Endothelial cell of umbilical vein (primary cell): ENCODE results near the gene APOM. TPM values are rescaled to one million over a fixed set of nuclear protein-coding genes. Genes with fewer than 3 reads are reported as not detected.

Experiments
- BruUV-seq: library from RNA; stranded (reverse); fragments of 400-500 nt; replicated peaks from 2 replicates; lab custom pipeline; 2021; lab: Mats Ljungman, UMichigan
- CTCF ChIA-PET: fragments of 300-600, 350-600 bp; sonication (Branson Sonifier 250); formaldehyde crosslinking; loops from one replicate; lab custom pipeline; 2021; ENCODE audit warnings: antibody characterized with exemption, inconsistent platforms; lab: Charles Lee
- POLR2A ChIA-PET: fragments of 300-600, 350-600 bp; sonication (Branson Sonifier 250); formaldehyde crosslinking; loops from one replicate; lab custom pipeline; 2021; ENCODE audit warnings: antibody characterized with exemption, inconsistent platforms; lab: Charles Lee
- DNase-seq: peaks from one replicate; pipeline ENCODE4 v3.0.0-alpha.2; 2011; ENCODE audit warnings: low read depth, low spot score
- FAIRE-seq: peaks from 2 replicates; lab custom pipeline; 2011; peaks lifted over from hg19 to GRCh38; lab: Jason Lieb, UNC
- H2AFZ ChIP-seq: 2 replicates; pipeline ENCODE4 v1.6.0; 2012; ENCODE audit warnings: low read depth, low read length, control low read depth, inconsistent platforms
- H3K27ac ChIP-seq: 2 replicates; pipeline ENCODE4 v1.5.1; 2011; ENCODE audit warnings: low read depth, mild to moderate bottlenecking, control low read depth, low read length, moderate library complexity; ENCODE audit not compliant: insufficient read depth
- H3K27me3 ChIP-seq, 2 experiments: 2 replicates each; pipeline versions ENCODE4 v1.6.0 to v1.6.1; 2011; ENCODE audit warnings: low read length in 2 of 2, mixed read lengths in 1 of 2; ENCODE audit not compliant: control insufficient read depth in 2 of 2, insufficient read depth in 2 of 2
- H3K36me3 ChIP-seq, 2 experiments: 2 replicates in 1 of 2; 3 replicates in 1 of 2; pipeline ENCODE4 v1.5.1; 2011; ENCODE audit warnings: low read length in 2 of 2, mild to moderate bottlenecking in 1 of 2, moderate library complexity in 1 of 2; ENCODE audit not compliant: control insufficient read depth in 2 of 2, insufficient read depth in 2 of 2; ENCODE audit errors: extremely low read depth in 1 of 2
- H3K4me1 ChIP-seq: 3 replicates; pipeline ENCODE4 v1.5.1; 2011; ENCODE audit warnings: mild to moderate bottlenecking, low read length; ENCODE audit not compliant: control insufficient read depth, insufficient read depth; ENCODE audit errors: extremely low read depth
- H3K4me2 ChIP-seq: 2 replicates; pipeline ENCODE4 v1.6.1; 2011; ENCODE audit warnings: low read length, control low read depth, mixed read lengths; ENCODE audit not compliant: insufficient read depth
- H3K4me3 ChIP-seq, 3 experiments: fragments of 200-600 bp in 1 of 3; sonication (generic), shearing (Covaris generic) in 1 of 3; replicated peaks in 1 of 3; 2 replicates each; pipeline ENCODE4 v1.5.1; 2011 to 2016; ENCODE audit warnings: control low read depth in 3 of 3, low read length in 3 of 3, mild to moderate bottlenecking in 2 of 3, inconsistent platforms in 1 of 3, low read depth in 1 of 3, moderate library complexity in 1 of 3; ENCODE audit not compliant: insufficient read depth in 1 of 3
- H3K79me2 ChIP-seq: 2 replicates; pipeline ENCODE4 v1.6.0; 2012; ENCODE audit warnings: low read length, inconsistent platforms; ENCODE audit not compliant: control insufficient read depth, insufficient read depth
- H3K9ac ChIP-seq: replicated peaks from 2 replicates; pipeline ENCODE3; 2011; ENCODE audit warnings: low read length, control low read depth; ENCODE audit not compliant: insufficient read depth; ENCODE audit errors: extremely low read depth
- H3K9me1 ChIP-seq: replicated peaks from 3 replicates; pipeline ENCODE4 v1.6.0; 2011; ENCODE audit warnings: mild to moderate bottlenecking, low read length; ENCODE audit not compliant: control insufficient read depth, insufficient read depth; ENCODE audit errors: extremely low read depth
- H3K9me3 ChIP-seq: replicated peaks from 2 replicates; pipeline ENCODE4 v1.5.1; 2012; ENCODE audit warnings: low read length, inconsistent platforms; ENCODE audit not compliant: control insufficient read depth, insufficient read depth
- H4K20me1 ChIP-seq: replicated peaks from 2 replicates; pipeline ENCODE3; 2011; ENCODE audit warnings: mild to moderate bottlenecking, low read length; ENCODE audit not compliant: control insufficient read depth, insufficient read depth; ENCODE audit errors: extremely low read depth
- EZH2 ChIP-seq: IDR thresholded peaks from 2 replicates; pipeline ENCODE4 v1.6.1; 2012; ENCODE audit warnings: borderline replicate concordance, low read depth, mild to moderate bottlenecking, moderate library complexity, low read length, inconsistent platforms; ENCODE audit not compliant: severe bottlenecking
- FOS ChIP-seq: IDR thresholded peaks from 2 replicates; pipeline ENCODE4 v1.6.1; 2011; ENCODE audit warnings: mild to moderate bottlenecking, low read length, moderate library complexity, borderline replicate concordance; ENCODE audit not compliant: insufficient read depth
- GATA2 ChIP-seq: IDR thresholded peaks from 2 replicates; pipeline ENCODE4 v1.7.0; 2011; ENCODE audit warnings: low read depth, mild to moderate bottlenecking, moderate library complexity, mixed read lengths, low read length; ENCODE audit not compliant: insufficient read length, insufficient read depth
- JUN ChIP-seq: IDR thresholded peaks from 2 replicates; pipeline ENCODE4 v1.6.1; 2011; ENCODE audit warnings: borderline replicate concordance, low read depth; ENCODE audit not compliant: insufficient read length, insufficient read depth
- MYC ChIP-seq: IDR thresholded peaks from one replicate; pipeline ENCODE4 v1.6.1; 2011; ENCODE audit warnings: mild to moderate bottlenecking, low read depth, low read length
- POLR2A ChIP-seq: IDR thresholded peaks from 2 replicates; pipeline ENCODE4 v1.6.1; 2012; ENCODE audit warnings: low read depth, mild to moderate bottlenecking, control low read depth, low read length
- POLR2AphosphoS5 ChIP-seq: IDR thresholded peaks from 2 replicates; pipeline ENCODE4 v1.6.1; 2012; ENCODE audit warnings: low read depth, mild to moderate bottlenecking, control low read depth, low read length, moderate library complexity; ENCODE audit not compliant: insufficient read depth
- dilution Hi-C: fragments of 300-500 bp; cut with MboI; formaldehyde crosslinking; loops from one replicate; pipeline ENCODE4 v1.15.0; 2019; ENCODE audit warnings: low sequenced_read_pairs; ENCODE audit not compliant: extremely low pct_ligation_motif_present
- intact Hi-C: fragments of 100-400 bp; cut with micrococcal nuclease; formaldehyde crosslinking; loops from one replicate; pipeline ENCODE4 v1.10.0; 2022
- polyA plus RNA-seq, 4 experiments: library from polyadenylated mRNA; depleted of rRNA in 3 of 4; stranded (reverse) in 3 of 4; unstranded in 1 of 4; fragments of >200 nt; gene quantifications; 2 replicates each; pipeline versions ENCODE4 v1.2.1 to v1.2.3, GENCODE V29; 2011 to 2012; ENCODE audit warnings: missing spikeins in 1 of 4
- total RNA-seq: library from RNA; stranded (reverse); gene quantifications from 2 replicates; pipeline ENCODE4 v1.2.3, GENCODE V29; 2021
- TF ChIP-seq, protein P1 (sequence below), 2 donors: IDR thresholded peaks; 1 replicate in 1 of 2; 2 replicates in 1 of 2; pipeline ENCODE4 v1.5.1; 2011; ENCODE audit warnings: low read length in 2 of 2, mild to moderate bottlenecking in 2 of 2, moderate library complexity in 2 of 2, control low read depth in 1 of 2, inconsistent platforms in 1 of 2, low read depth in 1 of 2; ENCODE audit not compliant: insufficient read depth in 1 of 2; ENCODE audit errors: extremely low read depth in 1 of 2
- TF ChIP-seq, protein P2 (sequence below): IDR thresholded peaks from 2 replicates; pipeline ENCODE4 v1.6.1; 2011; ENCODE audit not compliant: insufficient read depth, insufficient read length

Gene APOM
- total and polyA plus RNA-seq, 2 donors (not counting 3 experiments of a cell fraction or from before 2014, with no cell fraction given): 2.5 TPM; not detected in 1

DNA sequence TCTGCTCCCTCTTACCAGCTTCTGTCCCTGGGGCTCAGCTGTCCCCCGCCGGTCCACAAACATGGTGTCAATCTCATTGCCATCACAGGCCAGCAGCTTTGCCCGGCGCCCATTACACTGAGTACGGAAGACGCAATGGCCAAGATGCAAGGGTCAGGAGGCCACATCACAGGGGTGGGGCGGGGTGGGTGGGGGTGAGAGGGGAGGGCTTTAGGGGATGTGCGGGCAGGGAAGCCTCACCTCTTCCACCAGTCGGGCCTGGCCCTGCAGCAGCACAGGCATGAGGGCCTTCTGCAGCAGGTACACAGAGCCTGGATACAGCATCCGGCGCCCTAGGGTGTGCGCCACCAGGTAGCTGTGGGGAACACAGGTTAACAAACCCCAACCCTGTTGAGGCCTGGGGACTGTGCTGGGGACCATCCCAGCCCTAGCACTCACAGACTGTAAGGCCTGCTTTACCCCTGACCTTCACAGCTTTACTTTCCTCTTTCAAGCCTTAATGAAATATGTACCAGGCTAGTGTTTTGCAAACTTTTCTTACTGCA is 35.9 kb downstream of the APOM start:
- POLR2A ChIA-PET: interaction anchor here (1.5 kb wide), 1 partner anchor 136 kb away, joined by 4 read pairs; the partner anchor contains the start of gene HSPA1B
- no peak overlapping the region for H2AFZ ChIP-seq
- no peaks in the 10 kb centered on the region for H3K79me2 ChIP-seq
- no peaks in the 10 kb centered on the region for H3K9me3 ChIP-seq
- H3K27me3 ChIP-seq: no peaks in the 10 kb centered on the region
- H4K20me1 ChIP-seq: no peaks in the 10 kb centered on the region
- dilution Hi-C loops (no loop called here), intact Hi-C loops (no loop called here)
- no peak overlapping the region for H3K4me2 ChIP-seq
- H3K27ac ChIP-seq: no peak overlapping the region
- peaks cover 10% of the 10 kb centered on the region for H3K4me1 ChIP-seq
- TF ChIP-seq, protein P1, sequence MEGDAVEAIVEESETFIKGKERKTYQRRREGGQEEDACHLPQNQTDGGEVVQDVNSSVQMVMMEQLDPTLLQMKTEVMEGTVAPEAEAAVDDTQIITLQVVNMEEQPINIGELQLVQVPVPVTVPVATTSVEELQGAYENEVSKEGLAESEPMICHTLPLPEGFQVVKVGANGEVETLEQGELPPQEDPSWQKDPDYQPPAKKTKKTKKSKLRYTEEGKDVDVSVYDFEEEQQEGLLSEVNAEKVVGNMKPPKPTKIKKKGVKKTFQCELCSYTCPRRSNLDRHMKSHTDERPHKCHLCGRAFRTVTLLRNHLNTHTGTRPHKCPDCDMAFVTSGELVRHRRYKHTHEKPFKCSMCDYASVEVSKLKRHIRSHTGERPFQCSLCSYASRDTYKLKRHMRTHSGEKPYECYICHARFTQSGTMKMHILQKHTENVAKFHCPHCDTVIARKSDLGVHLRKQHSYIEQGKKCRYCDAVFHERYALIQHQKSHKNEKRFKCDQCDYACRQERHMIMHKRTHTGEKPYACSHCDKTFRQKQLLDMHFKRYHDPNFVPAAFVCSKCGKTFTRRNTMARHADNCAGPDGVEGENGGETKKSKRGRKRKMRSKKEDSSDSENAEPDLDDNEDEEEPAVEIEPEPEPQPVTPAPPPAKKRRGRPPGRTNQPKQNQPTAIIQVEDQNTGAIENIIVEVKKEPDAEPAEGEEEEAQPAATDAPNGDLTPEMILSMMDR (IDR thresholded peaks at IDR 0.05; ENCODE audit: extremely low read depth in 1 of 2, insufficient read depth in 1 of 2, low read depth in 1 of 2, low read length in 2 of 2): no peak
- TF ChIP-seq JUN (no peak), EZH2 (no peak), GATA2 (no peak), POLR2A (no peak), FOS (no peak), POLR2AphosphoS5 (no peak), MYC (no peak)
- TF ChIP-seq, protein P2, sequence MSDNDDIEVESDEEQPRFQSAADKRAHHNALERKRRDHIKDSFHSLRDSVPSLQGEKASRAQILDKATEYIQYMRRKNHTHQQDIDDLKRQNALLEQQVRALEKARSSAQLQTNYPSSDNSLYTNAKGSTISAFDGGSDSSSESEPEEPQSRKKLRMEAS: no peak
- DNase-seq: no peak
- no peak for FAIRE-seq
- no peak overlapping the region for H3K9ac ChIP-seq
- peaks cover 6 to 44% of the 10 kb centered on the region in 2 experiments for H3K36me3 ChIP-seq
- BruUV-seq: no TSS peak
- H3K4me3 ChIP-seq: no peak overlapping the region
- H3K9me1 ChIP-seq: no peaks in the 10 kb centered on the region
- CTCF ChIA-PET: interaction anchor here (2.1 kb wide), 1 partner anchor 115 kb away, joined by 5 read pairs; the partner anchor contains the start of gene LSM2
